ENCODE measurements around the gene GAB2. TPM values are rescaled to one million over a fixed set of nuclear protein-coding genes. Genes with fewer than 3 reads are reported as not detected.

Gene GAB2
- total RNA-seq, 4 donors from 2014 or later: 26.3 to 84.8 (median 26.6) TPM

- Histone ChIP-seq H3K9me3 (no peaks in the 10 kb centered on the region), H3K4me3 (no peak overlapping the region), H3K27me3 (no peaks in the 10 kb centered on the region), H3K36me3 (no peaks in the 10 kb centered on the region), H3K27ac (no peak overlapping the region), H3K4me1 (peaks cover 0 to 30% (median 0%) of the 10 kb centered on the region in 3 donors)
- no peak for TF ChIP-seq POLR2A (IDR thresholded peaks at IDR 0.05)
- TF ChIP-seq EP300 (IDR thresholded peaks at IDR 0.05): no peak
- no peak for ATAC-seq
Observed at GRCh38 chr11:78262691-78263090, 154.9 kb downstream of the GAB2 start.

GRCh38 chr11:78262238-78262637 lies 155.4 kb downstream of the GAB2 start:
- TF ChIP-seq POLR2A (IDR thresholded peaks at IDR 0.05) (no peak), POLR2AphosphoS5 (IDR thresholded peaks at IDR 0.05) (no peak), CTCF (IDR thresholded peaks at IDR 0.05) (no peak), EP300 (IDR thresholded peaks at IDR 0.05) (no peak)
- 81 to 82% methylated on average over 2 to 4 of the region's 5 CpGs for WGBS, 2 donors (ENCODE audit: low coverage in 1 of 2)
- ATAC-seq: no peak
- H3K27me3 ChIP-seq: no peaks in the 10 kb centered on the region
- no peaks in the 10 kb centered on the region for H3K36me3 ChIP-seq
- H3K9me3 ChIP-seq: no peaks in the 10 kb centered on the region
- no peak overlapping the region for H3K27ac ChIP-seq
- H3K4me3 ChIP-seq: no peak overlapping the region
- peaks cover 0 to 33% (median under 1%) of the 10 kb centered on the region in 3 donors for H3K4me1 ChIP-seq

GRCh38 chr11:78261828-78262227 lies 155.8 kb downstream of the GAB2 start:
- 89% methylated on average over 4 of the region's 4 CpGs; no CpG with 5 or more reads in 1 of the 2 donors for WGBS, 2 donors (ENCODE audit: low coverage in 1 of 2)
- ATAC-seq: no peak
- no peak for TF ChIP-seq POLR2A (IDR thresholded peaks at IDR 0.05)
- no peak for TF ChIP-seq CTCF (IDR thresholded peaks at IDR 0.05)
- TF ChIP-seq EP300 (IDR thresholded peaks at IDR 0.05): no peak
- TF ChIP-seq POLR2AphosphoS5 (IDR thresholded peaks at IDR 0.05): no peak
- Histone ChIP-seq H3K27ac (no peak overlapping the region), H3K9me3 (no peaks in the 10 kb centered on the region), H3K4me1 (peaks cover under 1 to 33% (median 3%) of the 10 kb centered on the region in 3 donors), H3K4me3 (no peak overlapping the region), H3K36me3 (no peaks in the 10 kb centered on the region), H3K27me3 (no peaks in the 10 kb centered on the region)

GRCh38 chr11:78261367-78261766 lies 156.3 kb downstream of the GAB2 start:
- TF ChIP-seq POLR2AphosphoS5 (IDR thresholded peaks at IDR 0.05): no peak
- no peak for TF ChIP-seq POLR2A (IDR thresholded peaks at IDR 0.05)
- TF ChIP-seq CTCF (IDR thresholded peaks at IDR 0.05): no peak
- TF ChIP-seq EP300 (IDR thresholded peaks at IDR 0.05): no peak
- no peaks in the 10 kb centered on the region for H3K9me3 ChIP-seq
- no peak for ATAC-seq
- 88% methylated on average over 4 of the region's 4 CpGs; no CpG with 5 or more reads in 1 of the 2 donors for WGBS, 2 donors (ENCODE audit: low coverage in 1 of 2)
- no peak overlapping the region for H3K27ac ChIP-seq
- no peaks in the 10 kb centered on the region for H3K27me3 ChIP-seq
- no peak overlapping the region for H3K4me3 ChIP-seq
- H3K4me1 ChIP-seq: peaks cover 3 to 33% (median 5%) of the 10 kb centered on the region in 3 donors
- no peaks in the 10 kb centered on the region for H3K36me3 ChIP-seq

- TF ChIP-seq CTCF (IDR thresholded peaks at IDR 0.05): no peak
- no peak for TF ChIP-seq POLR2AphosphoS5 (IDR thresholded peaks at IDR 0.05)
- TF ChIP-seq POLR2A (IDR thresholded peaks at IDR 0.05): no peak
- no peak for TF ChIP-seq EP300 (IDR thresholded peaks at IDR 0.05)
- ATAC-seq: no peak
- Histone ChIP-seq H3K4me1 (peaks cover 3 to 35% (median 5%) of the 10 kb centered on the region in 3 donors), H3K9me3 (no peaks in the 10 kb centered on the region), H3K36me3 (no peaks in the 10 kb centered on the region), H3K27me3 (no peaks in the 10 kb centered on the region), H3K4me3 (no peak overlapping the region), H3K27ac (no peak overlapping the region)
- 84 to 87% methylated on average over 7 to 8 of the region's 8 CpGs for WGBS, 2 donors (ENCODE audit: low coverage in 1 of 2)
Observed at GRCh38 chr11:78259777-78260487, 157.7 kb downstream of the GAB2 start.
